Measurements from ENCODE around the gene CCL2.
"Not testable (repeated sequence)": the region's sequence is repeated elsewhere in the genome, so short reads cannot be mapped to it uniquely, and the experiment has no call there.

CCL2 gene

DNA sequence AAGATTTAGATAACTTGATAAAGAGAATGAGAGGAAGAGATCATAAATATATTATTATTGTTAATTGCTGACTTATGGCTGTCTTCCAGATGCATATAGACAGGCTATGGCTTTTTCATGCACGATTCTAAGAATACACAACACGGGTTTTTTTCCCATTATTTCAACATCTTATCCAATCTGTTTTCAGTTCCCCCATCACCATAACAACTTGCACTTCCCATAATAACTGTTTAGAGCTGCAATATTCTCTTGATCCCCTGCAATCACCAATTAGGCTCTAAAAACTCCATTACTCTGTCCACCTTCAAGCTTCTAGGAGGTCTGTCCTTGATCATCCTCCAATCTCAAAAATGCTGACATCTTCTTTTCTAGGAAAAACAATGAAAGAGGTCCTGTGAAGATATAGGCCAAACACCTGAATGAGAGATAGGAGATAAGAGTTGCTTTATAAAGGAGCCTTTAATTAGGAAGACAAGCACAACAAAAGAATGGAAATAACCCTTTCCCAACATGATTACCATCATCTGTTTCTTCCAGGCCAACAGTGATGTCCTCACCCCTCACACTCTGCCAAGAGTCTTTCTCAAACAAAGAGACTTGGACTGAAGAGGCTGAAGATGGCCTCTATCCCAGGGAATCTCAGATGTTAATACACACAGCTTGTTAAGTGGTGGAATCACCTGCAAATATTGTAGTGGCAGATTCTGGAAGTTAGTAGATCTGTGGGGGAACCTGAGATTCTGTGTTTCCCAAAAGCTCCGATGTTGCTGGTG lies 32.2 kb upstream of the CCL2 start:
- no peak overlapping the region for H3K4me3 ChIP-seq (ENCODE audit: low read depth in 1 of 5, low read length in 5 of 5)
- no peak overlapping the region for H3K9ac ChIP-seq (ENCODE audit: low read length in 5 of 5)
- H3K27me3 ChIP-seq (ENCODE audit: control insufficient read depth in 5 of 5, insufficient read depth in 4 of 5, low read length in 5 of 5), result no peaks in the 10 kb centered on the region
- H3K9me3 ChIP-seq (ENCODE audit: control insufficient read depth in 5 of 5, low read length in 5 of 5), result no peaks in the 10 kb centered on the region
- peaks cover 13 to 53% (median 42%) of the 10 kb centered on the region in 5 donors for H3K4me1 ChIP-seq (ENCODE audit: control insufficient read depth in 5 of 5, insufficient read depth in 5 of 5, low read length in 5 of 5)
- H3K27ac ChIP-seq (ENCODE audit: low read depth, low read length), result no peak overlapping the region
- no peaks in the 10 kb centered on the region for H3K36me3 ChIP-seq (ENCODE audit: control insufficient read depth in 5 of 5, insufficient read depth in 5 of 5, low read length in 5 of 5)

DNA sequence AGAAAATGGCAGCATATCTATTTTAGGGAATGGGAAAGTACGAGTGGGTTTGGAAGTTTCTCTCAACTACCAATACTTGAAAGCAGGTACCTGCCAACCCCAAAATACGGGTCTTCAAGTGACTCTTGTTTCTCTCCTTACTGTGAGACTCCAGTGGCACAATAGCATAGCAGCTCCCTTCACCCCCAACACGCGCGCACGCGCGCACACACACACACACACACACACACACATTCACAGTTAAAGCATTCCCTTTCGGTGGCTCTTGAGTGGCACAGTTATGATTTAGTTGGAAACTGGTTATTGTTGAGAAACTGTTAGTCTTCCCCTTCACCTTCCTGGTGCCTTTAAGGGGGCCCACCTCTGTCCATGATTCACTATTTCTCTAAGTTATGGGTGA lies 30.0 kb upstream of the CCL2 start:
- H3K9ac ChIP-seq (ENCODE audit: low read length in 5 of 5), result no peak overlapping the region
- H3K4me3 ChIP-seq (ENCODE audit: low read depth in 1 of 5, low read length in 5 of 5), result no peak overlapping the region
- peaks cover 0 to 8% (median 6%) of the 10 kb centered on the region in 5 donors for H3K9me3 ChIP-seq (ENCODE audit: control insufficient read depth in 5 of 5, low read length in 5 of 5)
- H3K27ac ChIP-seq (ENCODE audit: low read depth, low read length), result no peak overlapping the region
- no peaks in the 10 kb centered on the region for H3K27me3 ChIP-seq (ENCODE audit: control insufficient read depth in 5 of 5, insufficient read depth in 4 of 5, low read length in 5 of 5)
- no peaks in the 10 kb centered on the region for H3K36me3 ChIP-seq (ENCODE audit: control insufficient read depth in 5 of 5, insufficient read depth in 5 of 5, low read length in 5 of 5)
- peaks cover 11 to 38% (median 33%) of the 10 kb centered on the region in 5 donors for H3K4me1 ChIP-seq (ENCODE audit: control insufficient read depth in 5 of 5, insufficient read depth in 5 of 5, low read length in 5 of 5)

DNA sequence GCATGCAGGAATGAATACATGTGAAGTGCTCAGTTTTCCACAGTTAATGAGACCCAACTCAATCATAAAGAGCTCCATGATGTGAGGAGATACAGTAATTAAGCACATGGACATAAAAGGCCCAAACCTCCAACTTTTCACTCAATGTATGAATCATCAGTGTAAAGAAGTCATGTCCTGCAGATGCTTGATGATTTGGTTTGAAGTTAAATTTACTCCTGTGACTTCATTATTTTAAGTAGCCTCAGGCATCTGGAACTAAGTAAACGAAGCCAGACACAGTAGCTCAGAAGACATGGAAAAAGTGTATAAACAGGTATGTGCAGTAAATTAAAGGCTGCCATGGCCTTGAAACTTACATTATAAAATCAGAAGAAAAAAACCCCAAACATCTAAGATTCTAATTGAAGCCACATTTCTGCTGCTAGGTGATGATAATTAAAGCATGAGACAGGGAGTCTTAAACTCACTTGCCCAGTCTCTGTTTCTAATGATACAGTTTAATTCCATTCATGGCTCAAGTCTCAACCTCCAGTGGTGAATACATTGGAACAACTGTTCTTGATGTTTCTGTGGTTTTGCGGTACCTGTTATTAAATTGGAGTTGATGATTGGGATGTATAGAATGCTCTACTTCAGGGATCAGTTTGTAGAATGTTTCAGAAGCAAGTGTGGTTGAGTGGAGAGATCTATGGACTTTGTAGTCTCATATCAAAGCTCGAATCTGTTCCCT lies 28.9 kb upstream of the CCL2 start:
- Histone ChIP-seq H3K36me3 (ENCODE audit: control insufficient read depth in 5 of 5, insufficient read depth in 5 of 5, low read length in 5 of 5) (no peaks in the 10 kb centered on the region), H3K9me3 (ENCODE audit: control insufficient read depth in 5 of 5, low read length in 5 of 5) (peaks cover 0 to 12% (median 6%) of the 10 kb centered on the region in 5 donors), H3K27ac (ENCODE audit: low read depth, low read length) (no peak overlapping the region), H3K4me3 (ENCODE audit: low read depth in 1 of 5, low read length in 5 of 5) (no peak overlapping the region), H3K27me3 (ENCODE audit: control insufficient read depth in 5 of 5, insufficient read depth in 4 of 5, low read length in 5 of 5) (no peaks in the 10 kb centered on the region), H3K9ac (ENCODE audit: low read length in 5 of 5) (no peak overlapping the region), H3K4me1 (ENCODE audit: control insufficient read depth in 5 of 5, insufficient read depth in 5 of 5, low read length in 5 of 5) (peaks cover 3 to 26% (median 22%) of the 10 kb centered on the region in 5 donors)

DNA sequence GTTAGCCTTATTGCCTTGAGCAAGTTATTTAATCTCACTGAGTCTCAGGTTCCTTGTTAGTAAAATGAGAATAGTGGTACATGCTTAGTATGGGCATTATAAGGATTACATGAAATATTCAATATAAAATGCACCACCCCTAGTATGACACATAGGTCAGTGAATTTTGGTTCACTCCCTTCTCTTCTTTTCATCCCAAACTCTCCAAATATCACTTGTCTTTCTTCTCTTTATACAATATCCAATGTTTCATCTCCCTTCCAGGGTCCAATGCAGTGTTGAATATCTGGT lies 28.4 kb upstream of the CCL2 start:
- no peak overlapping the region for H3K4me3 ChIP-seq (ENCODE audit: low read depth in 1 of 5, low read length in 5 of 5)
- H3K4me1 ChIP-seq (ENCODE audit: control insufficient read depth in 5 of 5, insufficient read depth in 5 of 5, low read length in 5 of 5), result peaks cover 3 to 21% (median 17%) of the 10 kb centered on the region in 5 donors
- no peak overlapping the region for H3K9ac ChIP-seq (ENCODE audit: low read length in 5 of 5)
- H3K36me3 ChIP-seq (ENCODE audit: control insufficient read depth in 5 of 5, insufficient read depth in 5 of 5, low read length in 5 of 5), result no peaks in the 10 kb centered on the region
- H3K27me3 ChIP-seq (ENCODE audit: control insufficient read depth in 5 of 5, insufficient read depth in 4 of 5, low read length in 5 of 5), result no peaks in the 10 kb centered on the region
- H3K9me3 ChIP-seq (ENCODE audit: control insufficient read depth in 5 of 5, low read length in 5 of 5), result peaks cover 0 to 12% (median 6%) of the 10 kb centered on the region in 5 donors
- no peak overlapping the region for H3K27ac ChIP-seq (ENCODE audit: low read depth, low read length)

DNA sequence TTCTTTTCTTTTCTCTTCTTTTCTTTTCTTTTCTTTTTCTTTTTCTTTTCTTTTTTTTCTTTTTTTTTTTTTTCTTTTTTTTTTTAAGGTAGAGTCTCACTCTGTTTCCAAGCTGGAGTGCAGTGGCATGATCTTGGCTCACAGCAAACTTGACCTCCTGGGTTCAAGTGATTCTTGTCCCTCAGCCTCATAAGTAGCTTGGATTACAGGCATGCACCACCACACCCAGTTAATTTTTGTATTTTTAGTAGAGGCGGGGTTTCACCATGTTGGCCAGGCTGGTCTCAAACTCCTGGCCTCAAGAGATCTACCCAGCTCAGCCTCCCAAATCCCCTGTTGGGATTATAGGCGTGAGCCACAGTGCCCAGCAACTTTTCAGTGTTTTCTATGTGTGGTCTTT lies 27.8 kb upstream of the CCL2 start:
- H3K4me3 ChIP-seq (ENCODE audit: low read depth in 1 of 5, low read length in 5 of 5); H3K27ac ChIP-seq (ENCODE audit: low read depth, low read length): not testable (repeated sequence)
- H3K4me1 ChIP-seq (ENCODE audit: control insufficient read depth in 5 of 5, insufficient read depth in 5 of 5, low read length in 5 of 5), result peaks cover 3 to 16% (median 11%) of the 10 kb centered on the region in 5 donors

DNA sequence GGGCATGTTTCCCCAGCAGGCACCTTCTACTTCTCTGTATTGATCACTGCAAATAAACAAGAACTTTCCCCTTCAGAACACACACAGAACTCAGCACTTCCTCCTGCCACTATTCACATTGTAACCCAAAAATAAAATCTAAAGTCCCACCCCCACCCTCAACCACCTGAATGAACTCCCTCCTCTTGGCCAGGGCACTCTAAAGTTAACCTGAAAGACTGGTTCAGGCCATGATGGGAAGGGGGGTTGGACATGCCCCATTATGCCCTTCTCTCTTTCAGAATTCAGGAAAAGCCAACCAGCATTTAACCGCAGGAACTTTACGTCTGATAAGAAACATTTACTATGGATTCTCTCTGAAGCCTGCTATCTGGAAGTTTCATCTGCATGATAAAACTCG lies 27.4 kb upstream of the CCL2 start:
- no peak overlapping the region for H3K4me3 ChIP-seq (ENCODE audit: low read depth in 1 of 5, low read length in 5 of 5)
- H3K27ac ChIP-seq (ENCODE audit: low read depth, low read length), result no peak overlapping the region
- H3K36me3 ChIP-seq (ENCODE audit: control insufficient read depth in 5 of 5, insufficient read depth in 5 of 5, low read length in 5 of 5), result no peaks in the 10 kb centered on the region
- H3K9ac ChIP-seq (ENCODE audit: low read length in 5 of 5), result no peak overlapping the region
- no peaks in the 10 kb centered on the region for H3K27me3 ChIP-seq (ENCODE audit: control insufficient read depth in 5 of 5, insufficient read depth in 4 of 5, low read length in 5 of 5)
- peaks cover 3 to 12% (median 7%) of the 10 kb centered on the region in 5 donors for H3K4me1 ChIP-seq (ENCODE audit: control insufficient read depth in 5 of 5, insufficient read depth in 5 of 5, low read length in 5 of 5)
- H3K9me3 ChIP-seq (ENCODE audit: control insufficient read depth in 5 of 5, low read length in 5 of 5), result peaks cover 0 to 12% (median 6%) of the 10 kb centered on the region in 5 donors

More for the DNA sequence above, 27.8 kb upstream of the CCL2 start:
- peaks cover 0 to 12% (median 6%) of the 10 kb centered on the region in 5 donors for H3K9me3 ChIP-seq (ENCODE audit: control insufficient read depth in 5 of 5, low read length in 5 of 5)
- not testable (repeated sequence) for H3K36me3 ChIP-seq (ENCODE audit: control insufficient read depth in 5 of 5, insufficient read depth in 5 of 5, low read length in 5 of 5); H3K9ac ChIP-seq (ENCODE audit: low read length in 5 of 5); H3K27me3 ChIP-seq (ENCODE audit: control insufficient read depth in 5 of 5, insufficient read depth in 4 of 5, low read length in 5 of 5)

DNA sequence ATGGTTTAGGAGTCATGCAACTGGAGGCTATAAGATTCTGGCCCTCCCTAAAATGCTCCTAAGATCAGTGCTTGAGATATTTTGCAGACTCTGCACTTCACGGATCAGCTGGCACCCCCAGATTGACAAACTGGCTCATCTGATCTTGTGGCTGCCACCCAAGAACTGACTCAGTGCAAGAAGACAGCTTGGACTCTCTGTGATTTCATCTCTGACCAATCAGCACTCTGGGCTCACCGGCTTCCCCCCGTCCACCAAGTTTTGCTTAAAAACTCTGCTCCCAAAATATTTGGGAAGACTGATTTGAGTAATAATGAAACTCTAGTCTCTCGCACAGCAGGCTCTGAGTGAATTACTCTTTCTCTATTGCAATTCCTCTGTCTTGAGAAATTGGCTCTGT lies 26.3 kb upstream of the CCL2 start:
- H3K9ac ChIP-seq (ENCODE audit: low read length in 5 of 5), result no peak overlapping the region
- H3K27me3 ChIP-seq (ENCODE audit: control insufficient read depth in 5 of 5, insufficient read depth in 4 of 5, low read length in 5 of 5), result no peaks in the 10 kb centered on the region
- no peak overlapping the region for H3K27ac ChIP-seq (ENCODE audit: low read depth, low read length)
- H3K9me3 ChIP-seq (ENCODE audit: control insufficient read depth in 5 of 5, low read length in 5 of 5), result peaks cover 0 to 12% (median 6%) of the 10 kb centered on the region in 5 donors
- H3K4me3 ChIP-seq (ENCODE audit: low read depth in 1 of 5, low read length in 5 of 5), result no peak overlapping the region
- H3K4me1 ChIP-seq (ENCODE audit: control insufficient read depth in 5 of 5, insufficient read depth in 5 of 5, low read length in 5 of 5), result peaks cover 2 to 7% (median 5%) of the 10 kb centered on the region in 5 donors
- no peaks in the 10 kb centered on the region for H3K36me3 ChIP-seq (ENCODE audit: control insufficient read depth in 5 of 5, insufficient read depth in 5 of 5, low read length in 5 of 5)

DNA sequence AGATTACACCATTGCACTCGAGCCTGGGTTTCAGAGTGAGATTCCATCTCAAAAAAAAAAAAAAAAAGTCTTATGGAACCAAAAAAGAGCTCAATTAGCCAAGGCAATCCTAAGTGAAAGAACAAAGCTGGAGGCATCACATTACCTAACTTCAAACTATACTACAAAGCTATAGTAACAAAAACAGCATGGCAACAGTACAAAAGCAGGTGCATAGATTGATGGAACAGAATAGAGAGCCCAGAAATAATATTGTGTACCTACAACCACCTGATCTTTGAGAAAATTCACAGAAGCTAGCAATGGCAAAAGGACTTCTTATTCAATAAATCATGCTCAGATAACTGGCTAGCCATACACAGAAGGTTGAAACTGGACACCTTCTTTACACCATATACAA lies 24.7 kb upstream of the CCL2 start:
- H3K4me1 ChIP-seq (ENCODE audit: control insufficient read depth in 5 of 5, insufficient read depth in 5 of 5, low read length in 5 of 5), result peaks cover 11 to 22% (median 20%) of the 10 kb centered on the region in 5 donors
- peaks cover 0 to 5% (median 0%) of the 10 kb centered on the region in 5 donors for H3K27me3 ChIP-seq (ENCODE audit: control insufficient read depth in 5 of 5, insufficient read depth in 4 of 5, low read length in 5 of 5)
- peaks cover 0 to 2% (median 0%) of the 10 kb centered on the region in 5 donors for H3K36me3 ChIP-seq (ENCODE audit: control insufficient read depth in 5 of 5, insufficient read depth in 5 of 5, low read length in 5 of 5)
- H3K9me3 ChIP-seq (ENCODE audit: control insufficient read depth in 5 of 5, low read length in 5 of 5), result peaks cover 0 to 12% (median 6%) of the 10 kb centered on the region in 5 donors
- no peak overlapping the region for H3K4me3 ChIP-seq (ENCODE audit: low read depth in 1 of 5, low read length in 5 of 5)
- H3K27ac ChIP-seq (ENCODE audit: low read depth, low read length), result no peak overlapping the region
- no peak overlapping the region for H3K9ac ChIP-seq (ENCODE audit: low read length in 5 of 5)

DNA sequence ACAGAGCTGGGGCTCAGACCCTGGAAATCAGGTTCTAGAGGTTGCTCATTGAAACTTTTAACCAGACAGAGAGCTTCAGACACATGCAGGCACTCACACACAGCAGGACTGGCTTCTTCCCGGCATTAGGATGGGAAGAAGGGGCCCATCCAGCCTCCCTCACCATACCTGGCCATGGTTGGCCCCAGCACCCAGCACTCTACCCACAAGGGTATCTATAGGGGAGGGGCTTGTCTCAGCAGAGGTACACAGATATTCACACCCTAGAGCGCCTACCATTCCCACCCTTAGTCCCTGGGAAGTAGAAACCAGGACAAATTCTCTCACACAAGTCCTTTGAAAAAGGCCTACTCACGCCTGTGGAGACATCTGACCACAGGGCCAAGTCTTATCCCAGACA lies 20.5 kb upstream of the CCL2 start:
- no peak overlapping the region for H3K4me3 ChIP-seq (ENCODE audit: low read depth in 1 of 5, low read length in 5 of 5)
- peaks cover 0 to 4% (median 2%) of the 10 kb centered on the region in 5 donors for H3K9me3 ChIP-seq (ENCODE audit: control insufficient read depth in 5 of 5, low read length in 5 of 5)
- peaks cover 0 to 9% (median 0%) of the 10 kb centered on the region in 5 donors for H3K27me3 ChIP-seq (ENCODE audit: control insufficient read depth in 5 of 5, insufficient read depth in 4 of 5, low read length in 5 of 5)
- peak overlapping the region; percentile 96 for H3K27ac ChIP-seq (ENCODE audit: low read depth, low read length)
- peak overlapping the region; percentile 4 to 100 (median 21) for H3K9ac ChIP-seq (ENCODE audit: low read length in 5 of 5)
- H3K36me3 ChIP-seq (ENCODE audit: control insufficient read depth in 5 of 5, insufficient read depth in 5 of 5, low read length in 5 of 5), result peaks cover 0 to 5% (median 0%) of the 10 kb centered on the region in 5 donors
- peaks cover 24 to 62% (median 48%) of the 10 kb centered on the region in 5 donors for H3K4me1 ChIP-seq (ENCODE audit: control insufficient read depth in 5 of 5, insufficient read depth in 5 of 5, low read length in 5 of 5)
